Liver (tissue), 3 donors: Measurements from ENCODE around the gene ALX4.

Experiments used
- EGR1 ChIP-seq, 2 donors: IDR thresholded peaks; 2 replicates each; pipeline ENCODE4 v1.6.1; 2016 to 2018; ENCODE audit warnings: antibody characterized with exemption in 2 of 2, low read depth in 2 of 2
- FOXA1 ChIP-seq: IDR thresholded peaks from 2 replicates; pipeline ENCODE4 v1.6.1; 2016; ENCODE audit warnings: antibody characterized with exemption
- GABPA ChIP-seq, 2 donors: IDR thresholded peaks in 1 of 2; conservative IDR thresholded peaks in 1 of 2; 2 replicates each; pipeline ENCODE4 v1.6.1; 2016; ENCODE audit warnings: antibody characterized with exemption in 2 of 2, mild to moderate bottlenecking in 1 of 2, moderate library complexity in 1 of 2
- HNF4G ChIP-seq: IDR thresholded peaks from 2 replicates; pipeline ENCODE4 v1.6.1; 2016; ENCODE audit warnings: antibody characterized with exemption
- SP1 ChIP-seq: IDR thresholded peaks from 2 replicates; pipeline ENCODE4 v1.6.1; 2018; ENCODE audit warnings: antibody characterized with exemption, mild to moderate bottlenecking
- TF ChIP-seq, protein P1 (sequence below): IDR thresholded peaks from 2 replicates; pipeline ENCODE4 v1.6.1; 2016; ENCODE audit warnings: antibody characterized with exemption, mild to moderate bottlenecking
- TF ChIP-seq, protein P2 (sequence below): fragments of 150-350 bp; IDR thresholded peaks from 2 replicates; pipeline ENCODE4 v1.5.1; 2017; ENCODE audit warnings: improper control_type of control experiment, low read depth, low read length; ENCODE audit not compliant: missing input control
- donor health status: healthy.
- donor health status: healthy.

DNA sequence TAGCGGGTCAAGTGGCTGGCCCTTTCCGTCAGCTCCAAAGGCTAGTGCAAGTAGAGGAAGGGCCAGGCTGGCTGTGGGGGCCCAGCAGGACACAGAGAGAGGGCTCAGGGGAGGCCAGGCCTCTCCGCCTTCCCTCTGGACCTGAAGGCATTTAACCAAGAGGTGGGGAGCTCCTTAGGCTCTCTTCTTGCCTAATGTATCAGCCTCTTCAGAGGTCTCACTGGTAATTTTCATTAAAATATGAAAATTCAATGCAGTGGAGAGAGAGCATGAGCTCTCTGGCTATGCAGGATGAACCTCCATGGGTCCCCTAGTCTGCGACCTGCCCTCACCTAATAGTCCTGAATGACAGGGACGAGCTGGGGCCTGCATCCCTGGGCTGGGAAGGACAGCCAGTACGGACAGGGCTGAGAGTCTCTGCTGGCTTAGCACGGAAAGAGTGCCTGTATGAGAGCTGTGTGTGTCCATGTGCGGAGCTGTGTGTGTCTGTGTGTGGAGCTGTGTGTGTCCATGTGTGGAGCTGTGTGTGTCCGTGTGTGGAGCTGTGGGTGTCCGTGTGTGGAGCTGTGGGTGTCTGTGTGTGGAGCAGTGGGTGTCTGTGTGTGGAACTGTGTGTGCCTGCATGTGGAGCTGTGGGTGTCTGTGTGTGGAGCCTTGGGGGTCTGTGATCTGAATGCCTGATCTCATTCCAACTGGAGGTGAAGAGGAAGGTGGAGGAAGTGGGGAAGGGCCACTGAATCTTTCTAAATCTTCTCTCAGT is 2.4 kb downstream of the ALX4 start:
- TF ChIP-seq HNF4G (no peak), GABPA (IDR thresholded peaks at IDR 0.05 in 1 of 2, conservative IDR thresholded peaks at IDR 0.05 in 1 of 2) (no peak), EGR1 (IDR thresholded peaks at IDR 0.05; ENCODE audit: low read depth in 2 of 2) (no peak), SP1 (no peak), FOXA1 (no peak)
- TF ChIP-seq, protein P1, sequence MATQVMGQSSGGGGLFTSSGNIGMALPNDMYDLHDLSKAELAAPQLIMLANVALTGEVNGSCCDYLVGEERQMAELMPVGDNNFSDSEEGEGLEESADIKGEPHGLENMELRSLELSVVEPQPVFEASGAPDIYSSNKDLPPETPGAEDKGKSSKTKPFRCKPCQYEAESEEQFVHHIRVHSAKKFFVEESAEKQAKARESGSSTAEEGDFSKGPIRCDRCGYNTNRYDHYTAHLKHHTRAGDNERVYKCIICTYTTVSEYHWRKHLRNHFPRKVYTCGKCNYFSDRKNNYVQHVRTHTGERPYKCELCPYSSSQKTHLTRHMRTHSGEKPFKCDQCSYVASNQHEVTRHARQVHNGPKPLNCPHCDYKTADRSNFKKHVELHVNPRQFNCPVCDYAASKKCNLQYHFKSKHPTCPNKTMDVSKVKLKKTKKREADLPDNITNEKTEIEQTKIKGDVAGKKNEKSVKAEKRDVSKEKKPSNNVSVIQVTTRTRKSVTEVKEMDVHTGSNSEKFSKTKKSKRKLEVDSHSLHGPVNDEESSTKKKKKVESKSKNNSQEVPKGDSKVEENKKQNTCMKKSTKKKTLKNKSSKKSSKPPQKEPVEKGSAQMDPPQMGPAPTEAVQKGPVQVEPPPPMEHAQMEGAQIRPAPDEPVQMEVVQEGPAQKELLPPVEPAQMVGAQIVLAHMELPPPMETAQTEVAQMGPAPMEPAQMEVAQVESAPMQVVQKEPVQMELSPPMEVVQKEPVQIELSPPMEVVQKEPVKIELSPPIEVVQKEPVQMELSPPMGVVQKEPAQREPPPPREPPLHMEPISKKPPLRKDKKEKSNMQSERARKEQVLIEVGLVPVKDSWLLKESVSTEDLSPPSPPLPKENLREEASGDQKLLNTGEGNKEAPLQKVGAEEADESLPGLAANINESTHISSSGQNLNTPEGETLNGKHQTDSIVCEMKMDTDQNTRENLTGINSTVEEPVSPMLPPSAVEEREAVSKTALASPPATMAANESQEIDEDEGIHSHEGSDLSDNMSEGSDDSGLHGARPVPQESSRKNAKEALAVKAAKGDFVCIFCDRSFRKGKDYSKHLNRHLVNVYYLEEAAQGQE, result no peak
- TF ChIP-seq, protein P2, sequence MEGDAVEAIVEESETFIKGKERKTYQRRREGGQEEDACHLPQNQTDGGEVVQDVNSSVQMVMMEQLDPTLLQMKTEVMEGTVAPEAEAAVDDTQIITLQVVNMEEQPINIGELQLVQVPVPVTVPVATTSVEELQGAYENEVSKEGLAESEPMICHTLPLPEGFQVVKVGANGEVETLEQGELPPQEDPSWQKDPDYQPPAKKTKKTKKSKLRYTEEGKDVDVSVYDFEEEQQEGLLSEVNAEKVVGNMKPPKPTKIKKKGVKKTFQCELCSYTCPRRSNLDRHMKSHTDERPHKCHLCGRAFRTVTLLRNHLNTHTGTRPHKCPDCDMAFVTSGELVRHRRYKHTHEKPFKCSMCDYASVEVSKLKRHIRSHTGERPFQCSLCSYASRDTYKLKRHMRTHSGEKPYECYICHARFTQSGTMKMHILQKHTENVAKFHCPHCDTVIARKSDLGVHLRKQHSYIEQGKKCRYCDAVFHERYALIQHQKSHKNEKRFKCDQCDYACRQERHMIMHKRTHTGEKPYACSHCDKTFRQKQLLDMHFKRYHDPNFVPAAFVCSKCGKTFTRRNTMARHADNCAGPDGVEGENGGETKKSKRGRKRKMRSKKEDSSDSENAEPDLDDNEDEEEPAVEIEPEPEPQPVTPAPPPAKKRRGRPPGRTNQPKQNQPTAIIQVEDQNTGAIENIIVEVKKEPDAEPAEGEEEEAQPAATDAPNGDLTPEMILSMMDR, result no peak
